CD14-positive monocyte (primary cell): Measurements from ENCODE around the gene BEND4. TPM values are rescaled to one million over a fixed set of nuclear protein-coding genes. Genes with fewer than 3 reads are reported as not detected.
"Not testable (repeated sequence)": the region's sequence is repeated elsewhere in the genome, so short reads cannot be mapped to it uniquely, and the experiment has no call there.

Source experiments
- DNase-seq, 3 donors: peaks; one replicate each; pipeline ENCODE4 v3.0.0-alpha.2; 2011 to 2022
- H2AFZ ChIP-seq: 2 replicates; pipeline ENCODE4 v1.6.0; 2012; ENCODE audit warnings: mild to moderate bottlenecking, low read depth, low read length, inconsistent platforms; ENCODE audit not compliant: insufficient read depth, poor library complexity, severe bottlenecking
- H3K27ac ChIP-seq, 2 donors: 1 replicate in 1 of 2; 2 replicates in 1 of 2; pipeline ENCODE4 v1.5.1; 2012 to 2013; ENCODE audit warnings: low read length in 2 of 2, control low read depth in 1 of 2, inconsistent platforms in 1 of 2, low read depth in 1 of 2, mild to moderate bottlenecking in 1 of 2
- H3K27me3 ChIP-seq, 2 donors: one replicate each; pipeline versions ENCODE4 v1.6.0 to v1.6.1; 2011 to 2013; ENCODE audit warnings: low read length in 2 of 2; ENCODE audit not compliant: control insufficient read depth in 2 of 2, insufficient read depth in 2 of 2
- H3K36me3 ChIP-seq, 2 donors: replicated peaks in 1 of 2; 1 replicate in 1 of 2; 2 replicates in 1 of 2; pipeline versions ENCODE4 v1.5.1 to v1.6.1; 2012 to 2013; ENCODE audit warnings: low read length in 2 of 2, control low read depth in 1 of 2, inconsistent platforms in 1 of 2, mild to moderate bottlenecking in 1 of 2; ENCODE audit not compliant: insufficient read depth in 2 of 2, control insufficient read depth in 1 of 2
- H3K4me1 ChIP-seq, 2 donors: 1 replicate in 1 of 2; 2 replicates in 1 of 2; pipeline versions ENCODE4 v1.5.1 to v1.6.1; 2012 to 2013; ENCODE audit warnings: low read length in 2 of 2, control low read depth in 1 of 2, inconsistent platforms in 1 of 2, mild to moderate bottlenecking in 1 of 2, moderate library complexity in 1 of 2; ENCODE audit not compliant: insufficient read depth in 2 of 2, control insufficient read depth in 1 of 2
- H3K4me2 ChIP-seq: replicated peaks from 2 replicates; pipeline ENCODE3; 2012; ENCODE audit warnings: low read length, moderate library complexity, mild to moderate bottlenecking; ENCODE audit not compliant: poor library complexity, severe bottlenecking; ENCODE audit errors: extremely low read depth
- H3K4me3 ChIP-seq, 3 experiments: fragments of 200-600 bp in 1 of 3; sonication (generic) in 1 of 3; replicated peaks in 1 of 3; 1 replicate in 2 of 3; 2 replicates in 1 of 3; pipeline ENCODE4 v1.5.1; 2011 to 2013; ENCODE audit warnings: low read length in 3 of 3, mild to moderate bottlenecking in 3 of 3, control low read depth in 2 of 3, low read depth in 2 of 3, inconsistent platforms in 1 of 3, moderate library complexity in 1 of 3
- H3K79me2 ChIP-seq: 2 replicates; pipeline ENCODE4 v1.6.0; 2012; ENCODE audit warnings: mild to moderate bottlenecking, control low read depth, inconsistent platforms, low read length, moderate library complexity; ENCODE audit not compliant: insufficient read depth
- H3K9ac ChIP-seq: 2 replicates; pipeline ENCODE4 v1.6.0; 2017; ENCODE audit warnings: low read length, mild to moderate bottlenecking; ENCODE audit not compliant: insufficient read depth, poor library complexity, severe bottlenecking
- H3K9me3 ChIP-seq, 2 donors: replicated peaks in 1 of 2; 1 replicate in 1 of 2; 2 replicates in 1 of 2; pipeline versions ENCODE4 v1.5.1 to v1.6.1; 2012 to 2013; ENCODE audit warnings: low read length in 2 of 2, control low read depth in 1 of 2; ENCODE audit not compliant: control insufficient read depth in 1 of 2, insufficient read depth in 1 of 2
- H4K20me1 ChIP-seq: 2 replicates; pipeline ENCODE4 v1.6.0; 2012; ENCODE audit warnings: mild to moderate bottlenecking, low read length, control low read depth, moderate library complexity; ENCODE audit not compliant: insufficient read depth
- H3K27ac Mint-ChIP-seq, 7 donors: one replicate each; pipeline ENCODE4 v1.8.0; 2020; ENCODE audit warnings: mild to moderate bottlenecking in 7 of 7, mixed read lengths in 7 of 7, moderate library complexity in 6 of 7, inconsistent platforms in 2 of 7
- H3K27me3 Mint-ChIP-seq, 3 donors: one replicate each; pipeline ENCODE4 v1.8.0; 2021 to 2022; ENCODE audit warnings: low read depth in 3 of 3, mild to moderate bottlenecking in 3 of 3, mixed read lengths in 3 of 3, moderate library complexity in 3 of 3, inconsistent platforms in 1 of 3
- H3K36me3 Mint-ChIP-seq, 2 donors: one replicate each; pipeline ENCODE4 v1.8.0; 2020; ENCODE audit warnings: mixed read lengths in 2 of 2, inconsistent platforms in 1 of 2, mild to moderate bottlenecking in 1 of 2
- H3K4me1 Mint-ChIP-seq: one replicate; pipeline ENCODE4 v1.8.0; 2020; ENCODE audit warnings: mild to moderate bottlenecking, mixed read lengths
- H3K4me3 Mint-ChIP-seq, 2 donors: one replicate each; pipeline ENCODE4 v1.8.0; 2020; ENCODE audit warnings: mild to moderate bottlenecking in 2 of 2, mixed read lengths in 2 of 2, moderate library complexity in 1 of 2
- H3K9me3 Mint-ChIP-seq, 7 donors: one replicate each; pipeline ENCODE4 v1.8.0; 2020 to 2022; ENCODE audit warnings: mixed read lengths in 7 of 7, mild to moderate bottlenecking in 6 of 7, moderate library complexity in 6 of 7, inconsistent platforms in 2 of 7
- WGBS: methylation state at CpG from one replicate; pipeline ENCODE4 v1.1.5; 2013; ENCODE audit warnings: missing lambda C conversion rate; ENCODE audit not compliant: insufficient coverage; 5-methylcytosine and 5-hydroxymethylcytosine counted together
- intact Hi-C, 2 donors: fragments of 100-400 bp; cut with micrococcal nuclease; formaldehyde crosslinking; loops; one replicate each; pipeline versions ENCODE4 v1.15.0 to v1.15.1; 2023
- polyA plus RNA-seq, 3 donors: library from polyadenylated mRNA; depleted of rRNA in 1 of 3; unstranded in 2 of 3; stranded (reverse) in 1 of 3; fragments of 300-500 nt in 2 of 3; fragments of >200 nt in 1 of 3; fragmentation: Illumina TruSeq in 2 of 3; gene quantifications; 1 replicate in 2 of 3; 2 replicates in 1 of 3; pipeline ENCODE4 v1.2.3, GENCODE V29; 2012 to 2021
- TF ChIP-seq, protein P1 (sequence below): fragments of 200-600 bp; IDR thresholded peaks from one replicate; pipeline ENCODE4 v1.8.0; 2022; ENCODE audit warnings: antibody characterized with exemption, mild to moderate bottlenecking

Gene BEND4
- polyA plus RNA-seq, 3 donors = 0.07 to 0.12 TPM; not detected in 1

DNA sequence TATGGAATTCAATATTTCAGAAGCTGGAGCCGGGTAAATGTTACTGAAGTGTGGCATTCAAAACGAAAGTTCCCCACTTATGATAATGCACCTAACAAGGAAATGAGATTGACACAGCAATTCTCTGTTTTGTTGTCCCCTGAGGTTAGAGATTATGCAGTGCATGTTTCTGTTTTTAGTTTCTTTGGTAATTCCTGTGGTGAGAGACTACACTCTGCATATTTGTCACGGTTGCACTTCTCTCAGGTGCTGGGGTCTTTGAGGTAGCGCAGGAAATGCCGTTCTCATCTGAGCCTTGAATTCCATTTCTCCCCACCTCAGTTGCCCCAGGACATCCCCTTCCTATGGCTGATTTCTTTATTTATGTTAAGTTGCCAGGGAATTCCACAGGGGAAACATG lies 15.3 kb upstream of the BEND4 start:
- Histone ChIP-seq H3K9me3 (peaks cover 0 to 3% of the 10 kb centered on the region in 2 donors), H3K4me2 (no peak overlapping the region), H3K4me1 (no peaks in the 10 kb centered on the region), H3K9ac (no peak overlapping the region), H3K27ac (no peak overlapping the region), H3K36me3 (no peaks in the 10 kb centered on the region), H3K27me3 (no peaks in the 10 kb centered on the region), H2AFZ (no peak overlapping the region), H3K79me2 (no peaks in the 10 kb centered on the region), H3K4me3 (no peak overlapping the region), H4K20me1 (no peaks in the 10 kb centered on the region)
- WGBS = no CpG with 5 or more reads among the region's 5 CpGs
- intact Hi-C loops = no loop called here
- no peak for DNase-seq
- peaks cover 0 to 13% (median 6%) of the 10 kb centered on the region in 7 donors for H3K9me3 Mint-ChIP-seq
- peaks cover 0 to under 1% (median 0%) of the 10 kb centered on the region in 3 donors for H3K27me3 Mint-ChIP-seq
- no peak overlapping the region for H3K4me3 Mint-ChIP-seq
- H3K27ac Mint-ChIP-seq = no peak overlapping the region
- TF ChIP-seq, protein P1, sequence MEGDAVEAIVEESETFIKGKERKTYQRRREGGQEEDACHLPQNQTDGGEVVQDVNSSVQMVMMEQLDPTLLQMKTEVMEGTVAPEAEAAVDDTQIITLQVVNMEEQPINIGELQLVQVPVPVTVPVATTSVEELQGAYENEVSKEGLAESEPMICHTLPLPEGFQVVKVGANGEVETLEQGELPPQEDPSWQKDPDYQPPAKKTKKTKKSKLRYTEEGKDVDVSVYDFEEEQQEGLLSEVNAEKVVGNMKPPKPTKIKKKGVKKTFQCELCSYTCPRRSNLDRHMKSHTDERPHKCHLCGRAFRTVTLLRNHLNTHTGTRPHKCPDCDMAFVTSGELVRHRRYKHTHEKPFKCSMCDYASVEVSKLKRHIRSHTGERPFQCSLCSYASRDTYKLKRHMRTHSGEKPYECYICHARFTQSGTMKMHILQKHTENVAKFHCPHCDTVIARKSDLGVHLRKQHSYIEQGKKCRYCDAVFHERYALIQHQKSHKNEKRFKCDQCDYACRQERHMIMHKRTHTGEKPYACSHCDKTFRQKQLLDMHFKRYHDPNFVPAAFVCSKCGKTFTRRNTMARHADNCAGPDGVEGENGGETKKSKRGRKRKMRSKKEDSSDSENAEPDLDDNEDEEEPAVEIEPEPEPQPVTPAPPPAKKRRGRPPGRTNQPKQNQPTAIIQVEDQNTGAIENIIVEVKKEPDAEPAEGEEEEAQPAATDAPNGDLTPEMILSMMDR = no peak
- H3K4me1 Mint-ChIP-seq = no peaks in the 10 kb centered on the region
- H3K36me3 Mint-ChIP-seq = no peaks in the 10 kb centered on the region

DNA sequence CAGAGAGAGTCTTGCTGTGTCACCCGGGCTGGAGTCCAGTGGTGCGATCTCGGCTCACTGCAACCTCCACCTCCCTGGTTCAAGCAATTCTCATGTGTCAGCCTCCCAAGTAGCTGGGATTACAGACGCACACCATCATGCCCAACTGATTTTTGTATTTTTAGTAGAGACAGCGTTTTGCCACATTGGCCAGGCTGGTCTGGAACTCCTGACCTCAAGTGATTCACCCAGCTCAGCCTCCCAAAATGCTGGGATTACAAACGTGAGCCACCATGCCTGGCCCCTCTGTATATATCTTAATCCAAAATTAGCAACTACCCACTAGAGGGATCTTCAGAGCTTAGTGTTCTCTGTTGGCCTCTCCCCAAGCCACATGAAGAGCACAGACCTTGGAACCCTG lies 13.7 kb upstream of the BEND4 start:
- H3K4me3 Mint-ChIP-seq, H2AFZ ChIP-seq, H3K79me2 ChIP-seq, H3K9ac ChIP-seq, intact Hi-C loops, H3K27me3 ChIP-seq, H3K4me3 ChIP-seq, H3K36me3 Mint-ChIP-seq, H3K27me3 Mint-ChIP-seq, H3K36me3 ChIP-seq, H3K4me1 Mint-ChIP-seq, DNase-seq, H3K27ac ChIP-seq, H4K20me1 ChIP-seq, H3K4me2 ChIP-seq, H3K9me3 ChIP-seq, H3K4me1 ChIP-seq, H3K27ac Mint-ChIP-seq: not testable (repeated sequence)
- peaks cover 0 to 15% (median 6%) of the 10 kb centered on the region in 7 donors for H3K9me3 Mint-ChIP-seq
- 100% methylated on average over 4 of the region's 6 CpGs for WGBS
